K562 (cell line): Measurements from ENCODE around the gene ZKSCAN4. TPM values are rescaled to one million over a fixed set of nuclear protein-coding genes. Genes with fewer than 3 reads are reported as not detected.

Source experiments
- CTBP1 ChIP-seq: fragments of 450-650 bp; IDR thresholded peaks from 2 replicates; pipeline ENCODE4 v1.6.1; 2016; ENCODE audit warnings: borderline replicate concordance
- ETV5 ChIP-seq: sonication (generic); formaldehyde crosslinking; IDR thresholded peaks from 2 replicates; pipeline ENCODE4 v1.4.0; 2020; ENCODE audit warnings: low read depth, mild to moderate bottlenecking, missing genetic modification reagents
- EZH2 ChIP-seq: IDR thresholded peaks from 2 replicates; pipeline ENCODE4 v1.6.1; 2012; ENCODE audit warnings: low read depth, mild to moderate bottlenecking, inconsistent platforms, low read length, borderline replicate concordance
- GATAD2A ChIP-seq: fragments of 450-650 bp; IDR thresholded peaks from 2 replicates; pipeline ENCODE4 v1.6.1; 2017
- HEY1 ChIP-seq: fragments of 250-450 bp; sonication (Bioruptor Pico); IDR thresholded peaks from 2 replicates; pipeline ENCODE4 v1.5.0; 2020; ENCODE audit warnings: mild to moderate bottlenecking, moderate library complexity, borderline replicate concordance
- MIER1 ChIP-seq: fragments of 450-650 bp; IDR thresholded peaks from 2 replicates; pipeline ENCODE4 v1.6.1; 2016; ENCODE audit warnings: antibody characterized with exemption, mild to moderate bottlenecking, low read depth
- NEUROD1 ChIP-seq: fragments of 150-350 bp; IDR thresholded peaks from 2 replicates; pipeline ENCODE4 v1.6.1; 2014; ENCODE audit warnings: borderline replicate concordance, low read length, low read depth; ENCODE audit not compliant: partially characterized antibody
- NFE2L1 ChIP-seq: fragments of 450-650 bp; IDR thresholded peaks from 2 replicates; pipeline ENCODE4 v1.6.1; 2016; ENCODE audit warnings: missing genetic modification characterization, low read depth, mild to moderate bottlenecking, missing compliant biosample characterization, moderate library complexity, borderline replicate concordance
- PHF8 ChIP-seq: fragments of 200-600 bp; sonication (generic); IDR thresholded peaks from 2 replicates; pipeline ENCODE4 v1.6.1; 2012; ENCODE audit warnings: mixed run types, mild to moderate bottlenecking, inconsistent platforms, low read length, moderate library complexity, borderline replicate concordance
- RB1 ChIP-seq: fragments of 450-650 bp; IDR thresholded peaks from 2 replicates; pipeline ENCODE4 v1.6.1; 2017; ENCODE audit warnings: low read depth, mild to moderate bottlenecking
- TAF1 ChIP-seq: IDR thresholded peaks from 2 replicates; pipeline ENCODE4 v1.6.1; 2011; ENCODE audit warnings: mild to moderate bottlenecking, low read length, moderate library complexity; ENCODE audit not compliant: insufficient read depth, control insufficient read depth, severe bottlenecking; ENCODE audit errors: extremely low read depth
- XRCC4 ChIP-seq: IDR thresholded peaks from one replicate; pipeline ENCODE4 v1.6.1; 2011; ENCODE audit not compliant: insufficient read depth, insufficient read length; ENCODE audit errors: extremely low read depth
- ZNF184 ChIP-seq: sonication (generic); formaldehyde crosslinking; IDR thresholded peaks from 2 replicates; pipeline ENCODE4 v1.5.0; 2020; ENCODE audit warnings: missing genetic modification reagents
- ZNF354B ChIP-seq: fragments of 250-450 bp; sonication (Bioruptor Pico); IDR thresholded peaks from 2 replicates; pipeline ENCODE4 v1.4.0; 2020
- ZNF699 ChIP-seq: fragments of 250-450 bp; sonication (Bioruptor Pico); IDR thresholded peaks from 2 replicates; pipeline ENCODE4 v1.8.0; 2021; ENCODE audit warnings: mild to moderate bottlenecking, moderate library complexity; ENCODE audit not compliant: insufficient replicate concordance
- ZNF707 ChIP-seq: fragments of 250-450 bp; sonication (Bioruptor Pico); conservative IDR thresholded peaks from 2 replicates; pipeline ENCODE4 v1.8.0; 2022; ENCODE audit warnings: inconsistent platforms, mild to moderate bottlenecking, moderate library complexity
- ZNF766 ChIP-seq: fragments of 200-800 bp; sonication (Bioruptor generic); conservative IDR thresholded peaks from 2 replicates; pipeline ENCODE4 v1.6.1; 2016; ENCODE audit warnings: missing genetic modification characterization, missing compliant biosample characterization
- ZZZ3 ChIP-seq: fragments of 450-650 bp; IDR thresholded peaks from 2 replicates; pipeline ENCODE4 v1.6.1; 2016; ENCODE audit warnings: antibody characterized with exemption, mild to moderate bottlenecking, moderate library complexity
- polyA plus RNA-seq, 8 experiments: library from polyadenylated mRNA; depleted of rRNA in 4 of 8; stranded (reverse) in 5 of 8; unstranded in 3 of 8; fragments of >200 nt; fragmentation: Nextera tagmentation in 2 of 8; fragmentation: Illumina TruSeq in 1 of 8; extraction: Ambion mirVana in 2 of 8; extraction: Trizol in 1 of 8; gene quantifications; 2 replicates each; pipeline versions ENCODE4 v1.2.1 to v1.2.3, GENCODE V29; 2011 to 2014; ENCODE audit warnings: inconsistent platforms in 1 of 8, missing spikeins in 1 of 8
- total RNA-seq, 7 experiments: library from RNA; depleted of rRNA in 6 of 7; stranded (reverse); fragments of >200 nt in 6 of 7; fragmentation: Illumina TruSeq in 2 of 7; extraction: Trizol in 2 of 7; gene quantifications; 2 replicates each; pipeline versions ENCODE4 v1.2.1 to v1.2.3, GENCODE V29; 2011 to 2021; ENCODE audit warnings: low replicate concordance in 1 of 7
- TF ChIP-seq, protein P1 (sequence below): fragments of 250-450 bp; sonication (Bioruptor Pico); IDR thresholded peaks from 2 replicates; pipeline ENCODE4 v1.4.0; 2020; ENCODE audit warnings: mild to moderate bottlenecking, moderate library complexity
- TF ChIP-seq, protein P2 (sequence below): fragments of 200-800 bp; sonication (Bioruptor generic); IDR thresholded peaks from 2 replicates; pipeline ENCODE4 v1.6.1; 2017; ENCODE audit warnings: missing genetic modification characterization, missing compliant biosample characterization
- TF ChIP-seq, protein P3 (sequence below): fragments of 250-450 bp; sonication (Bioruptor Pico); IDR thresholded peaks from 2 replicates; pipeline ENCODE4 v1.5.1; 2021; ENCODE audit warnings: mild to moderate bottlenecking

The ZKSCAN4 gene
- total and polyA plus RNA-seq, 9 of the 15 experiments (the other 6 are each of a cell fraction or from before 2014, with no cell fraction given), result 1.2 to 5.3 (median 4.7) TPM

DNA sequence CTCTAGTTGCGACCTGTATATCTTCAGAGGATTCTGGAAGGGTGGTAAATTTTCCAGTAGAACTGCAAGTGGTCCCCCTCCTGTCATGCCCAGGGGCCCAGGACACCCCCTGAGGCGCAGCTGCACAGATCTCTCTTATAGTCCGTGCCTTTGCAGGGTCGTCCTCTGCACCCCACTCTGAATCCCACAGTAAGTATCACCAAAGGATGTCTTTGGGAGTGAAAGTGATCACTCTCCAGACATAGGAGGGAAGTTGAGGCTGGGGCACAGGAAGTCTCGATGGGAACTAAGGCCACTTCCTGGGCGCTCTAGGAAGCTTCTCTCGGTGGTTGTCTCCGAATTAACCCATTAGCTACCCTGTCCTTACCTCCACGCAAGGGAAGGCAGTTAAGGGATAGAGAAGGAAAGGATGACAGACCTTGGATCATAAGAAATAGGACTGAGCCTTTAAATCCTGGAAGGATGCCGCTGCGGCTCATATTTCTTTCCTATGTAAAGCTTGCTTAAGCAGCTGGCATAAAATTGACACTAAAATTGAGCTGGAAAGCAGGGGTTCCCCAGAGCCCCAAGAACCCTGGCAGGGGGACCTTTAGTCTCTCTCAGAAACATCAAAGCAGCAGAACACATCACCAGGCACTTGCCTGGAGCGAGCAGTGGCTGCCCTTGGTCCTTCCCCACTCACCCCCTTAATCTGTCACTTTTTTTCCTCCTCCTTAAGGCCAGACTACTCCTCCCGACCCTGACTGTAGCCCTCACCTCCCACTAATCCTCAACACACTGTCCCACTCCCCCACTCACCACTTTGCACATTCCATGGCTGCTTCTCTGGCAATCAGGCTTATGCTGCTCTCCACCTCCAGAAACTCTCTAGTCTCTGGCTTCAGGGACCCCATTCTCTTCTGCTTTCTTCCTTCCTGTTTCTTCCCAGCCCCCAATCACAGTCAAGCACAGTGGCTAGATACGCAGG is at the start of gene ZKSCAN4 (continued):
- TF ChIP-seq, protein P1, sequence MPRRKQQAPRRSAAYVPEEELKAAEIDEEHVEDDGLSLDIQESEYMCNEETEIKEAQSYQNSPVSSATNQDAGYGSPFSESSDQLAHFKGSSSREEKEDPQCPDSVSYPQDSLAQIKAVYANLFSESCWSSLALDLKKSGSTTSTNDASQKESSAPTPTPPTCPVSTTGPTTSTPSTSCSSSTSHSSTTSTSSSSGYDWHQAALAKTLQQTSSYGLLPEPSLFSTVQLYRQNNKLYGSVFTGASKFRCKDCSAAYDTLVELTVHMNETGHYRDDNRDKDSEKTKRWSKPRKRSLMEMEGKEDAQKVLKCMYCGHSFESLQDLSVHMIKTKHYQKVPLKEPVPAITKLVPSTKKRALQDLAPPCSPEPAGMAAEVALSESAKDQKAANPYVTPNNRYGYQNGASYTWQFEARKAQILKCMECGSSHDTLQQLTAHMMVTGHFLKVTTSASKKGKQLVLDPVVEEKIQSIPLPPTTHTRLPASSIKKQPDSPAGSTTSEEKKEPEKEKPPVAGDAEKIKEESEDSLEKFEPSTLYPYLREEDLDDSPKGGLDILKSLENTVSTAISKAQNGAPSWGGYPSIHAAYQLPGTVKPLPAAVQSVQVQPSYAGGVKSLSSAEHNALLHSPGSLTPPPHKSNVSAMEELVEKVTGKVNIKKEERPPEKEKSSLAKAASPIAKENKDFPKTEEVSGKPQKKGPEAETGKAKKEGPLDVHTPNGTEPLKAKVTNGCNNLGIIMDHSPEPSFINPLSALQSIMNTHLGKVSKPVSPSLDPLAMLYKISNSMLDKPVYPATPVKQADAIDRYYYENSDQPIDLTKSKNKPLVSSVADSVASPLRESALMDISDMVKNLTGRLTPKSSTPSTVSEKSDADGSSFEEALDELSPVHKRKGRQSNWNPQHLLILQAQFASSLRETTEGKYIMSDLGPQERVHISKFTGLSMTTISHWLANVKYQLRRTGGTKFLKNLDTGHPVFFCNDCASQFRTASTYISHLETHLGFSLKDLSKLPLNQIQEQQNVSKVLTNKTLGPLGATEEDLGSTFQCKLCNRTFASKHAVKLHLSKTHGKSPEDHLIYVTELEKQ, result peak; percentile 42; the same call in 1 of the 2 replicates
- TF ChIP-seq ZNF699, result no peak
- TF ChIP-seq MIER1, result 0 out of 2 replicates have a peak, but pooled peaks have one; percentile 53
- TF ChIP-seq ZNF707 (CRISPR knock-in tag), result peak; percentile 41; the same call in 1 of the 2 replicates
- TF ChIP-seq NEUROD1, result peak; percentile 27
- no peak for TF ChIP-seq ZNF766 (CRISPR knock-in tag)
- peak; percentile 87 for TF ChIP-seq ETV5 (CRISPR knock-in tag)
- TF ChIP-seq HEY1 (CRISPR knock-in tag), result no peak
- TF ChIP-seq XRCC4, result no peak
- peak; percentile 72; the same call in 1 of the 2 replicates for TF ChIP-seq PHF8
- no peak for TF ChIP-seq ZNF354B
- TF ChIP-seq TAF1, result peak; percentile 79
- TF ChIP-seq ZNF184 (CRISPR knock-in tag), result no peak
- TF ChIP-seq ZZZ3, result 0 out of 2 replicates have a peak, but pooled peaks have one; percentile 72
- TF ChIP-seq CTBP1, result peak; percentile 71; the same call in 1 of the 2 replicates
- TF ChIP-seq, protein P2, sequence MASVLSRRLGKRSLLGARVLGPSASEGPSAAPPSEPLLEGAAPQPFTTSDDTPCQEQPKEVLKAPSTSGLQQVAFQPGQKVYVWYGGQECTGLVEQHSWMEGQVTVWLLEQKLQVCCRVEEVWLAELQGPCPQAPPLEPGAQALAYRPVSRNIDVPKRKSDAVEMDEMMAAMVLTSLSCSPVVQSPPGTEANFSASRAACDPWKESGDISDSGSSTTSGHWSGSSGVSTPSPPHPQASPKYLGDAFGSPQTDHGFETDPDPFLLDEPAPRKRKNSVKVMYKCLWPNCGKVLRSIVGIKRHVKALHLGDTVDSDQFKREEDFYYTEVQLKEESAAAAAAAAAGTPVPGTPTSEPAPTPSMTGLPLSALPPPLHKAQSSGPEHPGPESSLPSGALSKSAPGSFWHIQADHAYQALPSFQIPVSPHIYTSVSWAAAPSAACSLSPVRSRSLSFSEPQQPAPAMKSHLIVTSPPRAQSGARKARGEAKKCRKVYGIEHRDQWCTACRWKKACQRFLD (CRISPR knock-in tag), result peak; percentile 64; the same call in 1 of the 2 replicates
- no peak for TF ChIP-seq NFE2L1 (tag)
- peak; percentile 62; the same call in 1 of the 2 replicates for TF ChIP-seq GATAD2A
- peak; percentile 76 for TF ChIP-seq RB1
- TF ChIP-seq, protein P3, sequence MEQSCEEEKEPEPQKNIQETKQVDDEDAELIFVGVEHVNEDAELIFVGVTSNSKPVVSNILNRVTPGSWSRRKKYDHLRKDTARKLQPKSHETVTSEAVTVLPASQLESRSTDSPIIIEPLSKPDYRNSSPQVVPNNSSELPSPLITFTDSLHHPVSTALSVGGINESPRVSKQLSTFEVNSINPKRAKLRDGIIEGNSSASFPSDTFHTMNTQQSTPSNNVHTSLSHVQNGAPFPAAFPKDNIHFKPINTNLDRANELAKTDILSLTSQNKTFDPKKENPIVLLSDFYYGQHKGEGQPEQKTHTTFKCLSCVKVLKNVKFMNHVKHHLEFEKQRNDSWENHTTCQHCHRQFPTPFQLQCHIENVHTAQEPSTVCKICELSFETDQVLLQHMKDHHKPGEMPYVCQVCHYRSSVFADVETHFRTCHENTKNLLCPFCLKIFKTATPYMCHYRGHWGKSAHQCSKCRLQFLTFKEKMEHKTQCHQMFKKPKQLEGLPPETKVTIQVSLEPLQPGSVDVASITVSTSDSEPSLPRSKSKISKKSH (CRISPR knock-in tag), result no peak
- no peak for TF ChIP-seq EZH2
